WTC11 (cell line): ENCODE results near the gene PHC1. TPM values are rescaled to one million over a fixed set of nuclear protein-coding genes. Genes with fewer than 3 reads are reported as not detected.

Experiments used
- ATAC-seq: fragments of 200-7000 bp; cut with Tn5 transposase; 2 replicates; pipeline ENCODE4 v1.10.0; 2021; ENCODE audit warnings: mild to moderate bottlenecking, moderate library complexity
- CTCF ChIA-PET: fragments of 300-600 bp; sonication (Branson Sonifier 250); formaldehyde crosslinking; loops from one replicate; lab custom pipeline; 2021; ENCODE audit warnings: antibody characterized with exemption; lab: Charles Lee
- POLR2A ChIA-PET: fragments of 350-600 bp; sonication (Branson Sonifier 250); formaldehyde crosslinking; loops from one replicate; lab custom pipeline; 2021; ENCODE audit warnings: antibody characterized with exemption; lab: Charles Lee
- DNase-seq: peaks from one replicate; pipeline ENCODE4 v3.0.0; 2021; ENCODE audit warnings: low spot score
- H3K27ac Mint-ChIP-seq: 2 replicates; pipeline ENCODE4 v1.8.0; 2021; ENCODE audit warnings: mixed read lengths
- H3K27me3 Mint-ChIP-seq: 2 replicates; pipeline ENCODE4 v1.8.0; 2021; ENCODE audit warnings: low read depth, mild to moderate bottlenecking, moderate library complexity, mixed read lengths
- H3K36me3 Mint-ChIP-seq: 2 replicates; pipeline ENCODE4 v1.8.0; 2021; ENCODE audit warnings: mixed read lengths
- H3K4me1 Mint-ChIP-seq: 2 replicates; pipeline ENCODE4 v1.8.0; 2022; ENCODE audit warnings: mixed read lengths
- H3K4me3 Mint-ChIP-seq: 2 replicates; pipeline ENCODE4 v1.8.0; 2021; ENCODE audit warnings: mild to moderate bottlenecking, moderate library complexity, mixed read lengths
- H3K9me3 Mint-ChIP-seq: 2 replicates; pipeline ENCODE4 v1.8.0; 2021; ENCODE audit warnings: mixed read lengths
- CBFB ChIP-seq: sonication (generic); formaldehyde crosslinking; IDR thresholded peaks from 2 replicates; pipeline ENCODE4 v1.8.1; 2022; ENCODE audit warnings: mild to moderate bottlenecking, low read depth, missing genetic modification reagents
- CREB1 ChIP-seq: sonication (generic); formaldehyde crosslinking; IDR thresholded peaks from 2 replicates; pipeline ENCODE4 v1.8.0; 2023; ENCODE audit warnings: mild to moderate bottlenecking, missing genetic modification reagents
- ESRRA ChIP-seq: sonication (generic); formaldehyde crosslinking; IDR thresholded peaks from 2 replicates; pipeline ENCODE4 v1.8.1; 2022; ENCODE audit warnings: mild to moderate bottlenecking, missing genetic modification reagents, borderline replicate concordance
- GABPB1 ChIP-seq: sonication (generic); formaldehyde crosslinking; IDR thresholded peaks from 2 replicates; pipeline ENCODE4 v1.8.1; 2023; ENCODE audit warnings: mild to moderate bottlenecking, missing genetic modification reagents
- GRHL2 ChIP-seq: fragments of 250-450 bp; sonication (Bioruptor Pico); IDR thresholded peaks from 2 replicates; pipeline ENCODE4 v1.8.0; 2022; ENCODE audit warnings: mild to moderate bottlenecking, moderate library complexity; ENCODE audit not compliant: insufficient replicate concordance, severe bottlenecking
- KAT7 ChIP-seq: sonication (generic); formaldehyde crosslinking; IDR thresholded peaks from 2 replicates; pipeline ENCODE4 v1.8.1; 2023; ENCODE audit warnings: missing genetic modification reagents, mild to moderate bottlenecking, borderline replicate concordance
- NR1H2 ChIP-seq: sonication (generic); formaldehyde crosslinking; IDR thresholded peaks from 2 replicates; pipeline ENCODE4 v1.9.0; 2021; ENCODE audit warnings: mild to moderate bottlenecking, moderate library complexity, missing genetic modification reagents
- SMAD4 ChIP-seq: sonication (generic); formaldehyde crosslinking; IDR thresholded peaks from 2 replicates; pipeline ENCODE4 v1.8.0; 2022; ENCODE audit warnings: mild to moderate bottlenecking, missing genetic modification reagents
- SP1 ChIP-seq: sonication (generic); formaldehyde crosslinking; conservative IDR thresholded peaks from 2 replicates; pipeline ENCODE4 v1.8.1; 2022; ENCODE audit warnings: missing genetic modification reagents
- TCF7 ChIP-seq: sonication (generic); formaldehyde crosslinking; IDR thresholded peaks from 2 replicates; pipeline ENCODE4 v1.8.0; 2022; ENCODE audit warnings: mild to moderate bottlenecking, low read depth, missing genetic modification reagents, moderate library complexity
- TEAD1 ChIP-seq: sonication (generic); formaldehyde crosslinking; IDR thresholded peaks from 2 replicates; pipeline ENCODE4 v1.8.0; 2022; ENCODE audit warnings: mild to moderate bottlenecking, missing genetic modification reagents
- ZNF121 ChIP-seq: sonication (generic); formaldehyde crosslinking; IDR thresholded peaks from 2 replicates; pipeline ENCODE4 v1.8.0; 2023; ENCODE audit warnings: missing genetic modification reagents
- total RNA-seq: library from RNA; stranded (reverse); gene quantifications from 3 replicates; pipeline ENCODE4 v1.2.3, GENCODE V29; 2021
- TF ChIP-seq, protein P1 (sequence below): sonication (generic); formaldehyde crosslinking; IDR thresholded peaks from 2 replicates; pipeline ENCODE4 v1.8.0; 2022; ENCODE audit warnings: missing genetic modification reagents
- TF ChIP-seq, protein P2 (sequence below): sonication (generic); formaldehyde crosslinking; IDR thresholded peaks from 2 replicates; pipeline ENCODE4 v1.8.1; 2022; ENCODE audit warnings: mild to moderate bottlenecking, missing genetic modification reagents, moderate library complexity, borderline replicate concordance
- TF ChIP-seq, protein P3 (sequence below): sonication (generic); formaldehyde crosslinking; IDR thresholded peaks from 2 replicates; pipeline ENCODE4 v1.8.0; 2023; ENCODE audit warnings: missing genetic modification reagents, mild to moderate bottlenecking, borderline replicate concordance
- TF ChIP-seq, protein P4 (sequence below): sonication (generic); formaldehyde crosslinking; IDR thresholded peaks from 2 replicates; pipeline ENCODE4 v1.8.1; 2022; ENCODE audit warnings: low read depth, mild to moderate bottlenecking, moderate library complexity, missing genetic modification reagents, borderline replicate concordance
- TF ChIP-seq, protein P5 (sequence below): sonication (generic); formaldehyde crosslinking; IDR thresholded peaks from 2 replicates; pipeline ENCODE4 v1.8.1; 2023; ENCODE audit warnings: mild to moderate bottlenecking, missing genetic modification reagents, moderate library complexity
- TF ChIP-seq, protein P6 (sequence below): sonication (generic); formaldehyde crosslinking; IDR thresholded peaks from 2 replicates; pipeline ENCODE4 v1.8.1; 2023; ENCODE audit warnings: mild to moderate bottlenecking, missing genetic modification reagents, borderline replicate concordance
- TF ChIP-seq, protein P7 (sequence below): fragments of 250-450 bp; sonication (Bioruptor Pico); IDR thresholded peaks from 2 replicates; pipeline ENCODE4 v1.9.0; 2021; ENCODE audit warnings: mild to moderate bottlenecking

PHC1 gene
- total RNA-seq, 1 experiment from 2014 or later = 733 TPM

DNA sequence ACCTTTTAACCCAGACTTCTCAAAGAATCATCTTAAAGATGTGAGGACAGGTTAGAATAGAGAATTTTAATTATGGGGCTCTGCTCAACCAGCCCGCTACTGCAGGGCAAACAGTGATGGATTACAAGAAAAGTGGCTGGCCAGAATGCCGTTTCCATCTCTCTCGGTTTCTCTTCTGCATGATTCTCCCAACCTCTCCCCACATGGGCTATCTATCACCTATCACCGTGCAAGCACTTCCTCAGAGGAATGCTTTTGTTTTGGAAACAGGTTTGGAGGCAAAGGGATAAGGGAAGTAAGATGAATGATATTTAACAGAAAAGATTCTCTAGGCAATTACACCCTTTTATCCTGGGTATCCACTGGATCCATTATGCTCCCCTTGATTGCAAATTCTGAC is 37.4 kb upstream of the PHC1 start:
- TF ChIP-seq SMAD4 (CRISPR knock-in tag) (no peak), ZNF121 (CRISPR knock-in tag) (no peak), NR1H2 (CRISPR knock-in tag) (no peak), CREB1 (no peak), SP1 (CRISPR knock-in tag) (no peak), CBFB (CRISPR knock-in tag) (no peak), ESRRA (CRISPR knock-in tag) (no peak), TCF7 (CRISPR knock-in tag) (no peak), GABPB1 (CRISPR knock-in tag) (no peak), KAT7 (CRISPR knock-in tag) (no peak), TEAD1 (CRISPR knock-in tag) (no peak), GRHL2 (no peak)
- TF ChIP-seq, protein P1, sequence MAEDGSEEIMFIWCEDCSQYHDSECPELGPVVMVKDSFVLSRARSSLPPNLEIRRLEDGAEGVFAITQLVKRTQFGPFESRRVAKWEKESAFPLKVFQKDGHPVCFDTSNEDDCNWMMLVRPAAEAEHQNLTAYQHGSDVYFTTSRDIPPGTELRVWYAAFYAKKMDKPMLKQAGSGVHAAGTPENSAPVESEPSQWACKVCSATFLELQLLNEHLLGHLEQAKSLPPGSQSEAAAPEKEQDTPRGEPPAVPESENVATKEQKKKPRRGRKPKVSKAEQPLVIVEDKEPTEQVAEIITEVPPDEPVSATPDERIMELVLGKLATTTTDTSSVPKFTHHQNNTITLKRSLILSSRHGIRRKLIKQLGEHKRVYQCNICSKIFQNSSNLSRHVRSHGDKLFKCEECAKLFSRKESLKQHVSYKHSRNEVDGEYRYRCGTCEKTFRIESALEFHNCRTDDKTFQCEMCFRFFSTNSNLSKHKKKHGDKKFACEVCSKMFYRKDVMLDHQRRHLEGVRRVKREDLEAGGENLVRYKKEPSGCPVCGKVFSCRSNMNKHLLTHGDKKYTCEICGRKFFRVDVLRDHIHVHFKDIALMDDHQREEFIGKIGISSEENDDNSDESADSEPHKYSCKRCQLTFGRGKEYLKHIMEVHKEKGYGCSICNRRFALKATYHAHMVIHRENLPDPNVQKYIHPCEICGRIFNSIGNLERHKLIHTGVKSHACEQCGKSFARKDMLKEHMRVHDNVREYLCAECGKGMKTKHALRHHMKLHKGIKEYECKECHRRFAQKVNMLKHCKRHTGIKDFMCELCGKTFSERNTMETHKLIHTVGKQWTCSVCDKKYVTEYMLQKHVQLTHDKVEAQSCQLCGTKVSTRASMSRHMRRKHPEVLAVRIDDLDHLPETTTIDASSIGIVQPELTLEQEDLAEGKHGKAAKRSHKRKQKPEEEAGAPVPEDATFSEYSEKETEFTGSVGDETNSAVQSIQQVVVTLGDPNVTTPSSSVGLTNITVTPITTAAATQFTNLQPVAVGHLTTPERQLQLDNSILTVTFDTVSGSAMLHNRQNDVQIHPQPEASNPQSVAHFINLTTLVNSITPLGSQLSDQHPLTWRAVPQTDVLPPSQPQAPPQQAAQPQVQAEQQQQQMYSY (CRISPR knock-in tag) = no peak
- TF ChIP-seq, protein P2, sequence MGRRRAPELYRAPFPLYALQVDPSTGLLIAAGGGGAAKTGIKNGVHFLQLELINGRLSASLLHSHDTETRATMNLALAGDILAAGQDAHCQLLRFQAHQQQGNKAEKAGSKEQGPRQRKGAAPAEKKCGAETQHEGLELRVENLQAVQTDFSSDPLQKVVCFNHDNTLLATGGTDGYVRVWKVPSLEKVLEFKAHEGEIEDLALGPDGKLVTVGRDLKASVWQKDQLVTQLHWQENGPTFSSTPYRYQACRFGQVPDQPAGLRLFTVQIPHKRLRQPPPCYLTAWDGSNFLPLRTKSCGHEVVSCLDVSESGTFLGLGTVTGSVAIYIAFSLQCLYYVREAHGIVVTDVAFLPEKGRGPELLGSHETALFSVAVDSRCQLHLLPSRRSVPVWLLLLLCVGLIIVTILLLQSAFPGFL (CRISPR knock-in tag) = no peak
- TF ChIP-seq, protein P3, sequence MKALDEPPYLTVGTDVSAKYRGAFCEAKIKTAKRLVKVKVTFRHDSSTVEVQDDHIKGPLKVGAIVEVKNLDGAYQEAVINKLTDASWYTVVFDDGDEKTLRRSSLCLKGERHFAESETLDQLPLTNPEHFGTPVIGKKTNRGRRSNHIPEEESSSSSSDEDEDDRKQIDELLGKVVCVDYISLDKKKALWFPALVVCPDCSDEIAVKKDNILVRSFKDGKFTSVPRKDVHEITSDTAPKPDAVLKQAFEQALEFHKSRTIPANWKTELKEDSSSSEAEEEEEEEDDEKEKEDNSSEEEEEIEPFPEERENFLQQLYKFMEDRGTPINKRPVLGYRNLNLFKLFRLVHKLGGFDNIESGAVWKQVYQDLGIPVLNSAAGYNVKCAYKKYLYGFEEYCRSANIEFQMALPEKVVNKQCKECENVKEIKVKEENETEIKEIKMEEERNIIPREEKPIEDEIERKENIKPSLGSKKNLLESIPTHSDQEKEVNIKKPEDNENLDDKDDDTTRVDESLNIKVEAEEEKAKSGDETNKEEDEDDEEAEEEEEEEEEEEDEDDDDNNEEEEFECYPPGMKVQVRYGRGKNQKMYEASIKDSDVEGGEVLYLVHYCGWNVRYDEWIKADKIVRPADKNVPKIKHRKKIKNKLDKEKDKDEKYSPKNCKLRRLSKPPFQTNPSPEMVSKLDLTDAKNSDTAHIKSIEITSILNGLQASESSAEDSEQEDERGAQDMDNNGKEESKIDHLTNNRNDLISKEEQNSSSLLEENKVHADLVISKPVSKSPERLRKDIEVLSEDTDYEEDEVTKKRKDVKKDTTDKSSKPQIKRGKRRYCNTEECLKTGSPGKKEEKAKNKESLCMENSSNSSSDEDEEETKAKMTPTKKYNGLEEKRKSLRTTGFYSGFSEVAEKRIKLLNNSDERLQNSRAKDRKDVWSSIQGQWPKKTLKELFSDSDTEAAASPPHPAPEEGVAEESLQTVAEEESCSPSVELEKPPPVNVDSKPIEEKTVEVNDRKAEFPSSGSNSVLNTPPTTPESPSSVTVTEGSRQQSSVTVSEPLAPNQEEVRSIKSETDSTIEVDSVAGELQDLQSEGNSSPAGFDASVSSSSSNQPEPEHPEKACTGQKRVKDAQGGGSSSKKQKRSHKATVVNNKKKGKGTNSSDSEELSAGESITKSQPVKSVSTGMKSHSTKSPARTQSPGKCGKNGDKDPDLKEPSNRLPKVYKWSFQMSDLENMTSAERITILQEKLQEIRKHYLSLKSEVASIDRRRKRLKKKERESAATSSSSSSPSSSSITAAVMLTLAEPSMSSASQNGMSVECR (CRISPR knock-in tag) = no peak
- TF ChIP-seq, protein P4, sequence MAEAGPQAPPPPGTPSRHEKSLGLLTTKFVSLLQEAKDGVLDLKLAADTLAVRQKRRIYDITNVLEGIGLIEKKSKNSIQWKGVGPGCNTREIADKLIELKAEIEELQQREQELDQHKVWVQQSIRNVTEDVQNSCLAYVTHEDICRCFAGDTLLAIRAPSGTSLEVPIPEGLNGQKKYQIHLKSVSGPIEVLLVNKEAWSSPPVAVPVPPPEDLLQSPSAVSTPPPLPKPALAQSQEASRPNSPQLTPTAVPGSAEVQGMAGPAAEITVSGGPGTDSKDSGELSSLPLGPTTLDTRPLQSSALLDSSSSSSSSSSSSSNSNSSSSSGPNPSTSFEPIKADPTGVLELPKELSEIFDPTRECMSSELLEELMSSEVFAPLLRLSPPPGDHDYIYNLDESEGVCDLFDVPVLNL = no peak
- TF ChIP-seq, protein P5, sequence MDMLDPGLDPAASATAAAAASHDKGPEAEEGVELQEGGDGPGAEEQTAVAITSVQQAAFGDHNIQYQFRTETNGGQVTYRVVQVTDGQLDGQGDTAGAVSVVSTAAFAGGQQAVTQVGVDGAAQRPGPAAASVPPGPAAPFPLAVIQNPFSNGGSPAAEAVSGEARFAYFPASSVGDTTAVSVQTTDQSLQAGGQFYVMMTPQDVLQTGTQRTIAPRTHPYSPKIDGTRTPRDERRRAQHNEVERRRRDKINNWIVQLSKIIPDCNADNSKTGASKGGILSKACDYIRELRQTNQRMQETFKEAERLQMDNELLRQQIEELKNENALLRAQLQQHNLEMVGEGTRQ (CRISPR knock-in tag) = no peak
- TF ChIP-seq, protein P6, sequence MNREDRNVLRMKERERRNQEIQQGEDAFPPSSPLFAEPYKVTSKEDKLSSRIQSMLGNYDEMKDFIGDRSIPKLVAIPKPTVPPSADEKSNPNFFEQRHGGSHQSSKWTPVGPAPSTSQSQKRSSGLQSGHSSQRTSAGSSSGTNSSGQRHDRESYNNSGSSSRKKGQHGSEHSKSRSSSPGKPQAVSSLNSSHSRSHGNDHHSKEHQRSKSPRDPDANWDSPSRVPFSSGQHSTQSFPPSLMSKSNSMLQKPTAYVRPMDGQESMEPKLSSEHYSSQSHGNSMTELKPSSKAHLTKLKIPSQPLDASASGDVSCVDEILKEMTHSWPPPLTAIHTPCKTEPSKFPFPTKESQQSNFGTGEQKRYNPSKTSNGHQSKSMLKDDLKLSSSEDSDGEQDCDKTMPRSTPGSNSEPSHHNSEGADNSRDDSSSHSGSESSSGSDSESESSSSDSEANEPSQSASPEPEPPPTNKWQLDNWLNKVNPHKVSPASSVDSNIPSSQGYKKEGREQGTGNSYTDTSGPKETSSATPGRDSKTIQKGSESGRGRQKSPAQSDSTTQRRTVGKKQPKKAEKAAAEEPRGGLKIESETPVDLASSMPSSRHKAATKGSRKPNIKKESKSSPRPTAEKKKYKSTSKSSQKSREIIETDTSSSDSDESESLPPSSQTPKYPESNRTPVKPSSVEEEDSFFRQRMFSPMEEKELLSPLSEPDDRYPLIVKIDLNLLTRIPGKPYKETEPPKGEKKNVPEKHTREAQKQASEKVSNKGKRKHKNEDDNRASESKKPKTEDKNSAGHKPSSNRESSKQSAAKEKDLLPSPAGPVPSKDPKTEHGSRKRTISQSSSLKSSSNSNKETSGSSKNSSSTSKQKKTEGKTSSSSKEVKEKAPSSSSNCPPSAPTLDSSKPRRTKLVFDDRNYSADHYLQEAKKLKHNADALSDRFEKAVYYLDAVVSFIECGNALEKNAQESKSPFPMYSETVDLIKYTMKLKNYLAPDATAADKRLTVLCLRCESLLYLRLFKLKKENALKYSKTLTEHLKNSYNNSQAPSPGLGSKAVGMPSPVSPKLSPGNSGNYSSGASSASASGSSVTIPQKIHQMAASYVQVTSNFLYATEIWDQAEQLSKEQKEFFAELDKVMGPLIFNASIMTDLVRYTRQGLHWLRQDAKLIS (CRISPR knock-in tag) = no peak
- TF ChIP-seq, protein P7, sequence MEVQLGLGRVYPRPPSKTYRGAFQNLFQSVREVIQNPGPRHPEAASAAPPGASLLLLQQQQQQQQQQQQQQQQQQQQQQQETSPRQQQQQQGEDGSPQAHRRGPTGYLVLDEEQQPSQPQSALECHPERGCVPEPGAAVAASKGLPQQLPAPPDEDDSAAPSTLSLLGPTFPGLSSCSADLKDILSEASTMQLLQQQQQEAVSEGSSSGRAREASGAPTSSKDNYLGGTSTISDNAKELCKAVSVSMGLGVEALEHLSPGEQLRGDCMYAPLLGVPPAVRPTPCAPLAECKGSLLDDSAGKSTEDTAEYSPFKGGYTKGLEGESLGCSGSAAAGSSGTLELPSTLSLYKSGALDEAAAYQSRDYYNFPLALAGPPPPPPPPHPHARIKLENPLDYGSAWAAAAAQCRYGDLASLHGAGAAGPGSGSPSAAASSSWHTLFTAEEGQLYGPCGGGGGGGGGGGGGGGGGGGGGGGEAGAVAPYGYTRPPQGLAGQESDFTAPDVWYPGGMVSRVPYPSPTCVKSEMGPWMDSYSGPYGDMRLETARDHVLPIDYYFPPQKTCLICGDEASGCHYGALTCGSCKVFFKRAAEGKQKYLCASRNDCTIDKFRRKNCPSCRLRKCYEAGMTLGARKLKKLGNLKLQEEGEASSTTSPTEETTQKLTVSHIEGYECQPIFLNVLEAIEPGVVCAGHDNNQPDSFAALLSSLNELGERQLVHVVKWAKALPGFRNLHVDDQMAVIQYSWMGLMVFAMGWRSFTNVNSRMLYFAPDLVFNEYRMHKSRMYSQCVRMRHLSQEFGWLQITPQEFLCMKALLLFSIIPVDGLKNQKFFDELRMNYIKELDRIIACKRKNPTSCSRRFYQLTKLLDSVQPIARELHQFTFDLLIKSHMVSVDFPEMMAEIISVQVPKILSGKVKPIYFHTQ (CRISPR knock-in tag) = no peak
- peaks cover 10% of the 10 kb centered on the region for H3K36me3 Mint-ChIP-seq
- peak overlapping the region; percentile 61 for H3K27ac Mint-ChIP-seq
- H3K4me3 Mint-ChIP-seq = no peak overlapping the region
- ChIA-PET CTCF (no interaction called here), POLR2A (interaction anchor here (0.6 kb wide), 1 partner anchor 33 kb away, joined by 4 read pairs; no protein-coding TSS in a partner anchor)
- peaks cover 25% of the 10 kb centered on the region for H3K4me1 Mint-ChIP-seq
- no peak for ATAC-seq
- DNase-seq = no peak
- no peaks in the 10 kb centered on the region for H3K27me3 Mint-ChIP-seq
- H3K9me3 Mint-ChIP-seq = no peaks in the 10 kb centered on the region
